GM19438 (cell line): Measurements from ENCODE around the gene CNOT4.
A peak's percentile ranks its signal among the peaks of the same experiment; 100 is the strongest.
"Not testable (repeated sequence)": the region's sequence is repeated elsewhere in the genome, so short reads cannot be mapped to it uniquely, and the experiment has no call there.

Source experiments
- ATAC-seq: cut with Tn5 transposase; IDR thresholded peaks from one replicate; pipeline ENCODE4 v1.9.1; 2021; ENCODE audit warnings: low read depth; ENCODE audit not compliant: unreplicated experiment

The CNOT4 gene

GRCh38 chr7:135463908-135464307, 46.0 kb downstream of the CNOT4 start:
- no peak for ATAC-seq

GRCh38 chr7:135459951-135460567, 49.8 kb downstream of the CNOT4 start:
- ATAC-seq, result peak; percentile 73

GRCh38 chr7:135459076-135459475, 50.8 kb downstream of the CNOT4 start:
- no peak for ATAC-seq

- ATAC-seq, result no peak
Measured at GRCh38 chr7:135454060-135454459, 55.8 kb downstream of the CNOT4 start.

- no peak for ATAC-seq
Measured at GRCh38 chr7:135449436-135449835, 60.5 kb downstream of the CNOT4 start.

- ATAC-seq, result no peak
Measured at GRCh38 chr7:135448753-135449152, 61.1 kb downstream of the CNOT4 start.

- ATAC-seq, result no peak
Measured at GRCh38 chr7:135447748-135448147, 62.2 kb downstream of the CNOT4 start.

GRCh38 chr7:135445690-135446089, 64.2 kb downstream of the CNOT4 start:
- no peak for ATAC-seq

- ATAC-seq, result not testable (repeated sequence)
Measured at GRCh38 chr7:135445266-135445665, 64.6 kb downstream of the CNOT4 start.

- ATAC-seq, result no peak
Measured at GRCh38 chr7:135441791-135442190, 68.1 kb downstream of the CNOT4 start.

- ATAC-seq, result no peak
Measured at GRCh38 chr7:135434047-135434446, 75.9 kb downstream of the CNOT4 start.

GRCh38 chr7:135430626-135431025, 79.3 kb downstream of the CNOT4 start:
- no peak for ATAC-seq

- ATAC-seq, result no peak
Measured at GRCh38 chr7:135428879-135429278, 81.0 kb downstream of the CNOT4 start.

- no peak for ATAC-seq
Measured at GRCh38 chr7:135428011-135428410, 81.9 kb downstream of the CNOT4 start.

- no peak for ATAC-seq
Measured at GRCh38 chr7:135427166-135427565, 82.7 kb downstream of the CNOT4 start.

- no peak for ATAC-seq
Measured at GRCh38 chr7:135425036-135425435, 84.9 kb downstream of the CNOT4 start.

GRCh38 chr7:135420786-135421185, 89.1 kb downstream of the CNOT4 start:
- ATAC-seq, result no peak

- ATAC-seq, result no peak
Measured at GRCh38 chr7:135416431-135416830, 93.5 kb downstream of the CNOT4 start.

- no peak for ATAC-seq
Measured at GRCh38 chr7:135414850-135415439, 95.0 kb downstream of the CNOT4 start.

GRCh38 chr7:135414208-135414607, 95.7 kb downstream of the CNOT4 start:
- ATAC-seq, result no peak

GRCh38 chr7:135411098-135411497, 98.8 kb downstream of the CNOT4 start:
- no peak for ATAC-seq

- ATAC-seq, result no peak
Measured at GRCh38 chr7:135410543-135410942, 99.4 kb downstream of the CNOT4 start.
